ENCODE results near the gene ZSWIM6. TPM values are rescaled to one million over a fixed set of nuclear protein-coding genes. Genes with fewer than 3 reads are reported as not detected.

ZSWIM6 gene
- polyA plus RNA-seq, 1 of the 3 experiments (the other 2 are of a cell fraction), result 7.4 TPM

GRCh38 chr5:61588216-61588615 is 256.2 kb downstream of the ZSWIM6 start:
- Histone ChIP-seq H2AFZ (ENCODE audit: low read depth) (no peak overlapping the region), H3K27me3 (ENCODE audit: insufficient read depth) (no peaks in the 10 kb centered on the region), H3K9me2 (no peaks in the 10 kb centered on the region), H3F3A (replicated peaks; ENCODE audit: insufficient read depth) (no peaks in the 10 kb centered on the region), H3K4me2 (no peak overlapping the region), H3K27ac (ENCODE audit: low read depth in 2 of 2, low read length in 1 of 2) (no peak overlapping the region), H3K36me3 (replicated peaks in 1 of 2; ENCODE audit: control insufficient read depth in 1 of 2, insufficient read depth in 2 of 2, low read length in 1 of 2) (no peaks in the 10 kb centered on the region), H3K79me2 (ENCODE audit: insufficient read depth) (no peaks in the 10 kb centered on the region), H4K20me1 (ENCODE audit: insufficient read depth) (no peaks in the 10 kb centered on the region), H3K9me3 (no peaks in the 10 kb centered on the region), H3K4me1 (ENCODE audit: control insufficient read depth in 1 of 2, insufficient read depth in 2 of 2, low read depth in 1 of 2, low read length in 1 of 2) (peaks cover 0 to 21% of the 10 kb centered on the region in 2 experiments; a peak in 1 of 4 replicates), H3K4me3 (ENCODE audit: low read depth in 2 of 2, low read length in 1 of 2) (no peak overlapping the region), H3K9ac (no peak overlapping the region)
- DNase-seq, result no peak
- TF ChIP-seq POLR2AphosphoS5 (IDR thresholded peaks at IDR 0.05; ENCODE audit: low read depth, low read length) (no peak), YY1 (IDR thresholded peaks at IDR 0.05; ENCODE audit: low read depth) (no peak), JUND (IDR thresholded peaks at IDR 0.05) (no peak), EZH2phosphoT487 (IDR thresholded peaks at IDR 0.05; ENCODE audit: borderline replicate concordance, low read depth) (no peak), CHD2 (IDR thresholded peaks at IDR 0.05; ENCODE audit: low read length, partially characterized antibody) (no peak), TCF12 (IDR thresholded peaks at IDR 0.05) (no peak), FOSL2 (IDR thresholded peaks at IDR 0.05; ENCODE audit: borderline replicate concordance, low read depth) (no peak), RXRA (IDR thresholded peaks at IDR 0.05; ENCODE audit: borderline replicate concordance, low read depth) (no peak), ZBTB33 (IDR thresholded peaks at IDR 0.05; ENCODE audit: borderline replicate concordance, low read depth) (no peak), SMC3 (IDR thresholded peaks at IDR 0.05; ENCODE audit: low read depth, low read length) (no peak), NFIC (IDR thresholded peaks at IDR 0.05; ENCODE audit: borderline replicate concordance) (no peak), IRF3 (IDR thresholded peaks at IDR 0.05; ENCODE audit: low read depth, low read length) (no peak), TAF1 (IDR thresholded peaks at IDR 0.05; ENCODE audit: borderline replicate concordance, low read depth, low read length) (no peak), MAX (IDR thresholded peaks at IDR 0.05; ENCODE audit: low read depth) (no peak), RCOR1 (IDR thresholded peaks at IDR 0.05; ENCODE audit: low read length) (no peak), ELF1 (IDR thresholded peaks at IDR 0.05) (no peak), USF1 (IDR thresholded peaks at IDR 0.05; ENCODE audit: borderline replicate concordance, low read depth) (no peak), EP300 (IDR thresholded peaks at IDR 0.05; ENCODE audit: borderline replicate concordance in 1 of 2, low read depth in 1 of 2, low read length in 1 of 2) (no peak), USF2 (IDR thresholded peaks at IDR 0.05; ENCODE audit: borderline replicate concordance, low read depth, low read length) (no peak), RAD21 (IDR thresholded peaks at IDR 0.05; ENCODE audit: low read length) (no peak)
- WGBS (ENCODE audit: low lambda C conversion rate), result 61% methylated on average over 2 of the region's 2 CpGs
- POLR2A ChIA-PET, result no interaction called here
- CTCF ChIA-PET, result no interaction called here

Measured in SK-N-SH (cell line).